HFF-Myc (cell line): ENCODE results near the gene SOAT1.

Experiments used
- DNase-seq: peaks from one replicate; pipeline ENCODE4 v3.0.0-alpha.2; 2011; ENCODE audit warnings: low read depth; ENCODE audit errors: extremely low read depth
- H3K4me3 ChIP-seq: replicated peaks from 2 replicates; pipeline ENCODE4 v1.5.1; 2011; ENCODE audit warnings: low read depth, mild to moderate bottlenecking, control low read depth, low read length
- CTCF ChIP-seq: IDR thresholded peaks from 2 replicates; pipeline ENCODE4 v1.5.1; 2012; ENCODE audit warnings: mild to moderate bottlenecking, low read depth, low read length, control low read depth; ENCODE audit errors: missing control alignments

Gene SOAT1

GRCh38 chr1:179295164-179295755, 1.7 kb downstream of the SOAT1 start:
- no peak for DNase-seq
- peak overlapping the region; percentile 70 for H3K4me3 ChIP-seq
- TF ChIP-seq CTCF: no peak

GRCh38 chr1:179296356-179297104, 2.9 kb downstream of the SOAT1 start:
- no peak for TF ChIP-seq CTCF
- H3K4me3 ChIP-seq: no peak overlapping the region
- no peak for DNase-seq

DNA sequence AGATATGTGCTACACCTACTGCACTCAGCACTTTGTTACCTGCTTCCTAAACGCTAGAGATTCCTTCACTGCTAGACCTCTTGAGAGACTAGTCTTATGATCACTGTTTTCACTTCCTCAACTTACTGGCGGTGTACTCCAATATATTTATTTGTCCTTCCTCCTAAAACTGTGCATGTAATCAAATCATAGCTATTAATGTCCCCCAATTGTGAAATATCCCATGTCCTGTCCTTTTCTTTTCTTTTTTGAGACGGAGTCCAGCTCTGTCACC, 3.4 kb downstream of the SOAT1 start:
- DNase-seq: no peak
- TF ChIP-seq CTCF: no peak
- no peak overlapping the region for H3K4me3 ChIP-seq

GRCh38 chr1:179298952-179299351, 5.4 kb downstream of the SOAT1 start:
- no peak for DNase-seq
- TF ChIP-seq CTCF: no peak
- no peak overlapping the region for H3K4me3 ChIP-seq

- no peak for TF ChIP-seq CTCF
- DNase-seq: no peak
- H3K4me3 ChIP-seq: no peak overlapping the region
Observed at GRCh38 chr1:179300112-179300511, 6.5 kb downstream of the SOAT1 start.

- H3K4me3 ChIP-seq: no peak overlapping the region
- TF ChIP-seq CTCF: no peak
- no peak for DNase-seq
Observed at GRCh38 chr1:179302070-179302469, 8.5 kb downstream of the SOAT1 start.
